SK-N-SH (cell line): ENCODE data around the gene ACSL1. TPM values are rescaled to one million over a fixed set of nuclear protein-coding genes. Genes with fewer than 3 reads are reported as not detected.

Source experiments
- CTCF ChIA-PET: fragments of 300-600, 350-600 bp; formaldehyde crosslinking; extraction: SDS; loops from one replicate; lab custom pipeline; 2021; lab: Yijun Ruan, JAX
- POLR2A ChIA-PET: fragments of 350-600 bp; sonication (Branson Sonifier 250); formaldehyde crosslinking; extraction: SDS; loops from one replicate; lab custom pipeline; 2020; ENCODE audit warnings: antibody characterized with exemption, inconsistent platforms; lab: Yijun Ruan, JAX
- DNase-seq: peaks from one replicate; pipeline ENCODE4 v3.0.0; 2012
- H2AFZ ChIP-seq: fragments of 200-600 bp; sonication (generic); 2 replicates; pipeline ENCODE4 v1.8.1; 2016; ENCODE audit warnings: antibody characterized with exemption, mild to moderate bottlenecking, low read depth
- H3F3A ChIP-seq: fragments of 200-600 bp; sonication (generic); replicated peaks from 2 replicates; pipeline ENCODE3; 2016; ENCODE audit warnings: antibody characterized with exemption, mild to moderate bottlenecking; ENCODE audit not compliant: insufficient read depth
- H3K27ac ChIP-seq, 2 experiments: fragments of 200-500 bp in 1 of 2; fragments of 200-600 bp in 1 of 2; sonication (Bioruptor generic) in 1 of 2; sonication (generic), shearing (Covaris generic) in 1 of 2; 2 replicates each; pipeline versions ENCODE4 v1.5.1 to v1.6.1; 2014 to 2016; ENCODE audit warnings: low read depth in 2 of 2, inconsistent platforms in 1 of 2, low read length in 1 of 2, mild to moderate bottlenecking in 1 of 2, mixed read lengths in 1 of 2
- H3K27me3 ChIP-seq: fragments of 200-600 bp; sonication (generic), shearing (Covaris generic); 2 replicates; pipeline ENCODE4 v1.6.1; 2016; ENCODE audit warnings: mixed run types; ENCODE audit not compliant: insufficient read depth
- H3K36me3 ChIP-seq, 2 experiments: fragments of 200-500 bp in 1 of 2; fragments of 200-600 bp in 1 of 2; sonication (Bioruptor generic) in 1 of 2; sonication (generic) in 1 of 2; replicated peaks in 1 of 2; 2 replicates each; pipeline versions ENCODE3 to v1.5.1; 2014 to 2016; ENCODE audit warnings: low read length in 1 of 2, mild to moderate bottlenecking in 1 of 2; ENCODE audit not compliant: insufficient read depth in 2 of 2, control insufficient read depth in 1 of 2
- H3K4me1 ChIP-seq, 2 experiments: fragments of 200-500 bp in 1 of 2; fragments of 200-600 bp in 1 of 2; sonication (Bioruptor generic) in 1 of 2; sonication (generic), shearing (Covaris generic) in 1 of 2; 2 replicates each; pipeline versions ENCODE4 v1.5.1 to v1.6.1; 2014 to 2016; ENCODE audit warnings: low read depth in 1 of 2, low read length in 1 of 2, mixed run types in 1 of 2; ENCODE audit not compliant: insufficient read depth in 2 of 2, control insufficient read depth in 1 of 2
- H3K4me2 ChIP-seq: fragments of 200-600 bp; sonication (generic), shearing (Covaris generic); 2 replicates; pipeline ENCODE4 v1.6.1; 2017; ENCODE audit warnings: mixed run types
- H3K4me3 ChIP-seq, 2 experiments: fragments of 200-500 bp in 1 of 2; fragments of 200-600 bp in 1 of 2; sonication (Bioruptor generic) in 1 of 2; sonication (generic), shearing (Covaris generic) in 1 of 2; 2 replicates each; pipeline versions ENCODE4 v1.5.1 to v1.8.1; 2014 to 2016; ENCODE audit warnings: low read depth in 2 of 2, inconsistent platforms in 1 of 2, low read length in 1 of 2, mild to moderate bottlenecking in 1 of 2, mixed read lengths in 1 of 2, moderate library complexity in 1 of 2
- H3K79me2 ChIP-seq: fragments of 200-600 bp; sonication (generic); 2 replicates; pipeline ENCODE4 v1.8.1; 2017; ENCODE audit warnings: mild to moderate bottlenecking; ENCODE audit not compliant: insufficient read depth
- H3K9ac ChIP-seq: fragments of 200-600 bp; sonication (generic); 2 replicates; pipeline ENCODE4 v1.6.1; 2017; ENCODE audit warnings: mixed run types
- H3K9me2 ChIP-seq: fragments of 200-600 bp; sonication (generic); 2 replicates; pipeline ENCODE4 v1.6.1; 2017; ENCODE audit warnings: mixed run types
- H3K9me3 ChIP-seq: fragments of 200-600 bp; sonication (generic); 2 replicates; pipeline ENCODE4 v1.6.1; 2017; ENCODE audit warnings: mixed run types, mild to moderate bottlenecking, moderate library complexity
- H4K20me1 ChIP-seq: fragments of 200-600 bp; sonication (generic); 2 replicates; pipeline ENCODE4 v1.6.1; 2017; ENCODE audit warnings: mild to moderate bottlenecking, mixed run types; ENCODE audit not compliant: insufficient read depth
- ELF1 ChIP-seq: IDR thresholded peaks from 2 replicates; pipeline ENCODE4 v1.4.0; 2012
- EP300 ChIP-seq, 2 experiments: IDR thresholded peaks; 2 replicates each; pipeline versions ENCODE4 v1.4.0 to v1.6.1; 2012; ENCODE audit warnings: borderline replicate concordance in 1 of 2, low read depth in 1 of 2, low read length in 1 of 2
- EZH2phosphoT487 ChIP-seq: fragments of 200-600 bp; sonication (generic); IDR thresholded peaks from 2 replicates; pipeline ENCODE4 v1.6.1; 2017; ENCODE audit warnings: low read depth, mixed run types, mild to moderate bottlenecking, antibody characterized with exemption, moderate library complexity, borderline replicate concordance
- FOSL2 ChIP-seq: IDR thresholded peaks from 2 replicates; pipeline ENCODE4 v1.4.0; 2012; ENCODE audit warnings: low read depth, mild to moderate bottlenecking, moderate library complexity, borderline replicate concordance
- FOXJ3 ChIP-seq: sonication (generic); formaldehyde crosslinking; IDR thresholded peaks from 2 replicates; pipeline ENCODE4 v1.5.1; 2020; ENCODE audit warnings: mild to moderate bottlenecking, missing genetic modification reagents
- GABPA ChIP-seq: IDR thresholded peaks from 2 replicates; pipeline ENCODE4 v1.4.0; 2012; ENCODE audit warnings: low read depth, mild to moderate bottlenecking
- MXI1 ChIP-seq: IDR thresholded peaks from 2 replicates; pipeline ENCODE4 v1.6.1; 2012; ENCODE audit warnings: mild to moderate bottlenecking, low read depth, low read length, improper control_type of control experiment
- NFIC ChIP-seq: IDR thresholded peaks from 2 replicates; pipeline ENCODE4 v1.4.0; 2012; ENCODE audit warnings: borderline replicate concordance
- RCOR1 ChIP-seq: fragments of 150-350 bp; IDR thresholded peaks from 2 replicates; pipeline ENCODE4 v1.6.1; 2017; ENCODE audit warnings: antibody characterized with exemption, low read length
- RXRA ChIP-seq: IDR thresholded peaks from 2 replicates; pipeline ENCODE4 v1.4.0; 2012; ENCODE audit warnings: low read depth, mild to moderate bottlenecking, borderline replicate concordance
- SMC3 ChIP-seq: IDR thresholded peaks from 2 replicates; pipeline ENCODE4 v1.6.1; 2012; ENCODE audit warnings: low read depth, low read length, improper control_type of control experiment
- TAF1 ChIP-seq: IDR thresholded peaks from 2 replicates; pipeline ENCODE4 v1.6.1; 2012; ENCODE audit warnings: low read depth, mild to moderate bottlenecking, low read length, moderate library complexity, borderline replicate concordance
- TCF12 ChIP-seq: IDR thresholded peaks from 2 replicates; pipeline ENCODE4 v1.4.0; 2012
- WGBS: methylation state at CpG from one replicate; pipeline ENCODE4 v1.1.6; 2017; ENCODE audit warnings: low lambda C conversion rate; 5-methylcytosine and 5-hydroxymethylcytosine counted together
- polyA plus RNA-seq, 3 experiments: library from polyadenylated mRNA; depleted of rRNA; stranded (reverse); fragments of >200 nt; gene quantifications; 2 replicates each; pipeline ENCODE4 v1.2.3, GENCODE V29; 2012
- TF ChIP-seq, protein P1 (sequence below): IDR thresholded peaks from 2 replicates; pipeline ENCODE4 v1.6.1; 2012; ENCODE audit warnings: mild to moderate bottlenecking, low read depth, low read length, moderate library complexity
- TF ChIP-seq, protein P2 (sequence below): fragments of 150-350 bp; IDR thresholded peaks from 2 replicates; pipeline ENCODE4 v1.6.1; 2017; ENCODE audit warnings: antibody characterized with exemption, low read length, low read depth, borderline replicate concordance
- TF ChIP-seq, protein P3 (sequence below): fragments of 150-350 bp; IDR thresholded peaks from 2 replicates; pipeline ENCODE4 v1.6.1; 2016; ENCODE audit warnings: mild to moderate bottlenecking, low read depth, low read length
- TF ChIP-seq, protein P4 (sequence below): IDR thresholded peaks from 2 replicates; pipeline ENCODE4 v1.4.0; 2012; ENCODE audit warnings: low read depth
- TF ChIP-seq, protein P5 (sequence below): IDR thresholded peaks from 2 replicates; pipeline ENCODE4; 2012
- TF ChIP-seq, protein P6 (sequence below): IDR thresholded peaks from 2 replicates; pipeline ENCODE4 v1.4.0; 2012; ENCODE audit warnings: low read depth, borderline replicate concordance

The ACSL1 gene
- polyA plus RNA-seq, 1 of the 3 experiments (the other 2 are of a cell fraction) = 7.9 TPM

DNA sequence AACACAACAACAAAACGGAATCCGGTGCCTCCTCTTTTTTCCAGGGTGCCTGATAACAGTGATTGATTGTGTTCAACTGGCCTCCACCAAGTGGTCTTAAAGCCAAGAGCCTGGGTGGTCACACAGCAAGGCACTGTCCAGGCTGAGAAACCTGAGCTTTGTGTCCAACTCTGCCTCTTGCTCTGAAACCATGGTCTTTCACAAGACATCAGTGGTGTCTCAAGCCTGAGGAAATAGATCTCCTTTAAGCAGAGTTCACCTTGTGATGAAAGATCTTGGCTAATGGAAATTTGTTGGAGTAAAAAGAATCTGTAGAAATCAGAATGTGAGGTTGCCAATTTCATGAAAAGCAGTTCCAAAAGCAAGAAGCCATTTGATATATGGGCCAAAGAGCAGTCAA, 47.3 kb upstream of the ACSL1 start (continued):
- TF ChIP-seq, protein P1, sequence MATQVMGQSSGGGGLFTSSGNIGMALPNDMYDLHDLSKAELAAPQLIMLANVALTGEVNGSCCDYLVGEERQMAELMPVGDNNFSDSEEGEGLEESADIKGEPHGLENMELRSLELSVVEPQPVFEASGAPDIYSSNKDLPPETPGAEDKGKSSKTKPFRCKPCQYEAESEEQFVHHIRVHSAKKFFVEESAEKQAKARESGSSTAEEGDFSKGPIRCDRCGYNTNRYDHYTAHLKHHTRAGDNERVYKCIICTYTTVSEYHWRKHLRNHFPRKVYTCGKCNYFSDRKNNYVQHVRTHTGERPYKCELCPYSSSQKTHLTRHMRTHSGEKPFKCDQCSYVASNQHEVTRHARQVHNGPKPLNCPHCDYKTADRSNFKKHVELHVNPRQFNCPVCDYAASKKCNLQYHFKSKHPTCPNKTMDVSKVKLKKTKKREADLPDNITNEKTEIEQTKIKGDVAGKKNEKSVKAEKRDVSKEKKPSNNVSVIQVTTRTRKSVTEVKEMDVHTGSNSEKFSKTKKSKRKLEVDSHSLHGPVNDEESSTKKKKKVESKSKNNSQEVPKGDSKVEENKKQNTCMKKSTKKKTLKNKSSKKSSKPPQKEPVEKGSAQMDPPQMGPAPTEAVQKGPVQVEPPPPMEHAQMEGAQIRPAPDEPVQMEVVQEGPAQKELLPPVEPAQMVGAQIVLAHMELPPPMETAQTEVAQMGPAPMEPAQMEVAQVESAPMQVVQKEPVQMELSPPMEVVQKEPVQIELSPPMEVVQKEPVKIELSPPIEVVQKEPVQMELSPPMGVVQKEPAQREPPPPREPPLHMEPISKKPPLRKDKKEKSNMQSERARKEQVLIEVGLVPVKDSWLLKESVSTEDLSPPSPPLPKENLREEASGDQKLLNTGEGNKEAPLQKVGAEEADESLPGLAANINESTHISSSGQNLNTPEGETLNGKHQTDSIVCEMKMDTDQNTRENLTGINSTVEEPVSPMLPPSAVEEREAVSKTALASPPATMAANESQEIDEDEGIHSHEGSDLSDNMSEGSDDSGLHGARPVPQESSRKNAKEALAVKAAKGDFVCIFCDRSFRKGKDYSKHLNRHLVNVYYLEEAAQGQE = no peak
- TF ChIP-seq RCOR1 = no peak
- no peak for TF ChIP-seq TAF1
- no peak for TF ChIP-seq TCF12
- TF ChIP-seq, protein P2, sequence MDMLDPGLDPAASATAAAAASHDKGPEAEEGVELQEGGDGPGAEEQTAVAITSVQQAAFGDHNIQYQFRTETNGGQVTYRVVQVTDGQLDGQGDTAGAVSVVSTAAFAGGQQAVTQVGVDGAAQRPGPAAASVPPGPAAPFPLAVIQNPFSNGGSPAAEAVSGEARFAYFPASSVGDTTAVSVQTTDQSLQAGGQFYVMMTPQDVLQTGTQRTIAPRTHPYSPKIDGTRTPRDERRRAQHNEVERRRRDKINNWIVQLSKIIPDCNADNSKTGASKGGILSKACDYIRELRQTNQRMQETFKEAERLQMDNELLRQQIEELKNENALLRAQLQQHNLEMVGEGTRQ = no peak
- TF ChIP-seq NFIC = no peak

DNA sequence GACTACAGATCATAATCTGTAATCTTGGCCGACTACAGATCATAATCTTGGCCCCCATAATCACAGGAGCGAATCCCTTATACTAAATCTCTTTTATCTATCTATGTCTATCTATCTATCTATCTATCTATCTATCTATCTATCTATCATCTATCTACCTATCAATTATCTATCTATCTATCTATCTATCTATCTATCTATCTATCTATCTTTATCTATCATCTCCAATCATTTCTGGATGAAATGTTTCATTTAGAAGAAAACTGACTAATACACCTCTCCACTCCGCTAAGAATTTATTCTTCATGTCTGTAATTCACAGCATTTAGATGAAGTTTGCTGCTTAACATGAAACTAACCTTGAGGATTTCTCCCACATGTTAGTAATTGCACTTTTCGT, 45.0 kb upstream of the ACSL1 start:
- Histone ChIP-seq H3K36me3 (no peaks in the 10 kb centered on the region), H3F3A (no peaks in the 10 kb centered on the region), H3K27me3 (no peaks in the 10 kb centered on the region), H3K4me3 (no peak overlapping the region), H4K20me1 (no peaks in the 10 kb centered on the region), H3K27ac (no peak overlapping the region), H3K4me2 (no peak overlapping the region), H3K9me3 (no peaks in the 10 kb centered on the region), H3K9me2 (no peaks in the 10 kb centered on the region), H3K4me1 (peaks cover 0 to 3% of the 10 kb centered on the region in 2 experiments; a peak in 1 of 4 replicates), H2AFZ (no peak overlapping the region), H3K79me2 (no peaks in the 10 kb centered on the region), H3K9ac (no peak overlapping the region)
- POLR2A ChIA-PET = no interaction called here
- DNase-seq = no peak
- 34% methylated on average over 4 of the region's 4 CpGs for WGBS
- CTCF ChIA-PET = no interaction called here
- TF ChIP-seq, protein P3, sequence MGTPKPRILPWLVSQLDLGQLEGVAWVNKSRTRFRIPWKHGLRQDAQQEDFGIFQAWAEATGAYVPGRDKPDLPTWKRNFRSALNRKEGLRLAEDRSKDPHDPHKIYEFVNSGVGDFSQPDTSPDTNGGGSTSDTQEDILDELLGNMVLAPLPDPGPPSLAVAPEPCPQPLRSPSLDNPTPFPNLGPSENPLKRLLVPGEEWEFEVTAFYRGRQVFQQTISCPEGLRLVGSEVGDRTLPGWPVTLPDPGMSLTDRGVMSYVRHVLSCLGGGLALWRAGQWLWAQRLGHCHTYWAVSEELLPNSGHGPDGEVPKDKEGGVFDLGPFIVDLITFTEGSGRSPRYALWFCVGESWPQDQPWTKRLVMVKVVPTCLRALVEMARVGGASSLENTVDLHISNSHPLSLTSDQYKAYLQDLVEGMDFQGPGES = no peak
- TF ChIP-seq FOSL2 = no peak
- no peak for TF ChIP-seq RXRA
- TF ChIP-seq EZH2phosphoT487 = no peak
- TF ChIP-seq EP300 (IDR thresholded peaks at IDR 0.05; ENCODE audit: borderline replicate concordance in 1 of 2, low read depth in 1 of 2, low read length in 1 of 2) = no peak
- TF ChIP-seq RCOR1 = no peak
- TF ChIP-seq GABPA = no peak
- TF ChIP-seq, protein P2 = no peak
- TF ChIP-seq, protein P4, sequence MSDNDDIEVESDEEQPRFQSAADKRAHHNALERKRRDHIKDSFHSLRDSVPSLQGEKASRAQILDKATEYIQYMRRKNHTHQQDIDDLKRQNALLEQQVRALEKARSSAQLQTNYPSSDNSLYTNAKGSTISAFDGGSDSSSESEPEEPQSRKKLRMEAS = no peak
- no peak for TF ChIP-seq MXI1
- TF ChIP-seq, protein P5, sequence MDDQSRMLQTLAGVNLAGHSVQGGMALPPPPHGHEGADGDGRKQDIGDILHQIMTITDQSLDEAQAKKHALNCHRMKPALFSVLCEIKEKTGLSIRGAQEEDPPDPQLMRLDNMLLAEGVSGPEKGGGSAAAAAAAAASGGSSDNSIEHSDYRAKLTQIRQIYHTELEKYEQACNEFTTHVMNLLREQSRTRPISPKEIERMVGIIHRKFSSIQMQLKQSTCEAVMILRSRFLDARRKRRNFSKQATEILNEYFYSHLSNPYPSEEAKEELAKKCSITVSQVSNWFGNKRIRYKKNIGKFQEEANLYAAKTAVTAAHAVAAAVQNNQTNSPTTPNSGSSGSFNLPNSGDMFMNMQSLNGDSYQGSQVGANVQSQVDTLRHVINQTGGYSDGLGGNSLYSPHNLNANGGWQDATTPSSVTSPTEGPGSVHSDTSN = no peak
- TF ChIP-seq TCF12 = no peak
- TF ChIP-seq ELF1 = no peak
- TF ChIP-seq, protein P6, sequence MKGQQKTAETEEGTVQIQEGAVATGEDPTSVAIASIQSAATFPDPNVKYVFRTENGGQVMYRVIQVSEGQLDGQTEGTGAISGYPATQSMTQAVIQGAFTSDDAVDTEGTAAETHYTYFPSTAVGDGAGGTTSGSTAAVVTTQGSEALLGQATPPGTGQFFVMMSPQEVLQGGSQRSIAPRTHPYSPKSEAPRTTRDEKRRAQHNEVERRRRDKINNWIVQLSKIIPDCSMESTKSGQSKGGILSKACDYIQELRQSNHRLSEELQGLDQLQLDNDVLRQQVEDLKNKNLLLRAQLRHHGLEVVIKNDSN = no peak
- TF ChIP-seq FOXJ3 (CRISPR knock-in tag) = no peak
- no peak for TF ChIP-seq SMC3
